Epithelial cell of proximal tubule (primary cell): ENCODE results near the gene TCF3. TPM values are rescaled to one million over a fixed set of nuclear protein-coding genes. Genes with fewer than 3 reads are reported as not detected.

ENCODE experiments used
- DNase-seq: peaks from one replicate; pipeline ENCODE4 v3.0.0-alpha.2; 2011; ENCODE audit warnings: low read depth
- H3K4me3 ChIP-seq: 2 replicates; pipeline ENCODE4 v1.5.1; 2011; ENCODE audit warnings: low read depth, mild to moderate bottlenecking, low read length
- total RNA-seq: library from RNA; depleted of rRNA; stranded (reverse); fragments of >200 nt; gene quantifications from 2 replicates; pipeline ENCODE4 v1.2.3, GENCODE V29; 2015
- TF ChIP-seq, protein P1 (sequence below): conservative IDR thresholded peaks from 2 replicates; pipeline ENCODE4 v1.5.1; 2012; ENCODE audit warnings: low read depth, mild to moderate bottlenecking, low read length

Gene TCF3
- total RNA-seq, 1 donor from 2014 or later = 197 TPM

DNA sequence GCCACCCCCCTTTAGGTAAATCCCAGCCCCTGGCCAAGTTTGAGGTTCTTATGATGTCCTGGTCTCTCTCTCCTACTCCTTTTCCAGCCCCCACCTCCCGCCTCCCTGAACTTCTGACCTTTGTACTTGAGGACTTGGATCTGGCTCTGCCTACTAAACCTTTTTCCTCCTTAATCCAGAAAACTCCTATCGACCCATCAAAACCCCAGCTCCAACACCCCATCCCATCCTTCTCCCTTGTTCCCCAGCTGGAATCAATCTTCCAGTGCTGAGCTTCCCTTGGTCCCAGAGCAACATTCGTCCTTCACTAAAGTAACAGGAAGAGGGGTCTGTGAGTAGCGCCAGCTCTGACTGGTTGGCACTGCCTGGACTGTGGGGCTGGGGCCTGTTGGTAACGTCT, 29.9 kb downstream of the TCF3 start:
- no peak for DNase-seq
- no peak overlapping the region for H3K4me3 ChIP-seq
- TF ChIP-seq, protein P1, sequence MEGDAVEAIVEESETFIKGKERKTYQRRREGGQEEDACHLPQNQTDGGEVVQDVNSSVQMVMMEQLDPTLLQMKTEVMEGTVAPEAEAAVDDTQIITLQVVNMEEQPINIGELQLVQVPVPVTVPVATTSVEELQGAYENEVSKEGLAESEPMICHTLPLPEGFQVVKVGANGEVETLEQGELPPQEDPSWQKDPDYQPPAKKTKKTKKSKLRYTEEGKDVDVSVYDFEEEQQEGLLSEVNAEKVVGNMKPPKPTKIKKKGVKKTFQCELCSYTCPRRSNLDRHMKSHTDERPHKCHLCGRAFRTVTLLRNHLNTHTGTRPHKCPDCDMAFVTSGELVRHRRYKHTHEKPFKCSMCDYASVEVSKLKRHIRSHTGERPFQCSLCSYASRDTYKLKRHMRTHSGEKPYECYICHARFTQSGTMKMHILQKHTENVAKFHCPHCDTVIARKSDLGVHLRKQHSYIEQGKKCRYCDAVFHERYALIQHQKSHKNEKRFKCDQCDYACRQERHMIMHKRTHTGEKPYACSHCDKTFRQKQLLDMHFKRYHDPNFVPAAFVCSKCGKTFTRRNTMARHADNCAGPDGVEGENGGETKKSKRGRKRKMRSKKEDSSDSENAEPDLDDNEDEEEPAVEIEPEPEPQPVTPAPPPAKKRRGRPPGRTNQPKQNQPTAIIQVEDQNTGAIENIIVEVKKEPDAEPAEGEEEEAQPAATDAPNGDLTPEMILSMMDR = no peak

DNA sequence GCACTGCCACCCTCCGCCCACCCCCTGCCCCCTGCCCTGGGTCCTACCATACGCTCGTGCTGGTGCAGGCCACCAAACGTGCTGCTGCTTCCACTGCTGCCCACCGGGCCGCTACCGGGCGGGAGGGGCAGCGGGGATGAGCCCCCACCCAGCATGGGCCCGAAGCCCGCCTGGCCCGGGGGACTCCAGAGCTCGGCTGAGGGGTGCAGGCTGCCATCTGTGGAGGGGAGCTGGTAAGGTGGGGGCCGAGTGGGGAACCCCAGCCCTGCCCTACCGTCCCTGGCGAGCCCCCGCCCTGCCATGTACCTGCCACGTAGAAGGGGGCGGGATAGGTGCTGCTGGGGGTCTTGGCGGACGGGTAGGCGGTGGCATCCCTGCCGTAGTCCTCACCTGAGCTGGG, 30.4 kb downstream of the TCF3 start:
- TF ChIP-seq, protein P1 = no peak

DNA sequence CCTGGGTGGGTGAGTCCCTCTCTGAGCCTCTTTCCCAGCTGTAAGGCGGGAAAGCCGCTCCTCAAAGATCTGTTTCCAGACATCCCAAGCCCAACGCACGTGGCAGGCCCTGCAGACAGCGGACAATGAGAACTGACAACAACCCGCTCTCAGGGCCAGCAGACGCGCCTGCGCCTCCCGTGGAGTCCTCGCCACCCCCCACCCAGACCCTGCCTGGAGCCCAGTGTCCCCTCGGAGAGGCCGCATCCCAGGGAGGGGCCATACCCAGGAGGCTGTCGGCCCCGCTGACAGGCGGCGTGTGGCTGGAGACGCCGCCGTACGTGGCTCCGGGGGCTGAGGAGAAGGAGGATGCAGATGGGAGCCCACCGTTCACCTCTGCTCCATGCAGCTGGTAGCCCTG, 30.8 kb downstream of the TCF3 start:
- DNase-seq = no peak
- TF ChIP-seq, protein P1 = no peak
- no peak overlapping the region for H3K4me3 ChIP-seq

More for the DNA sequence above, 30.4 kb downstream of the TCF3 start:
- H3K4me3 ChIP-seq = no peak overlapping the region
- DNase-seq = no peak

DNA sequence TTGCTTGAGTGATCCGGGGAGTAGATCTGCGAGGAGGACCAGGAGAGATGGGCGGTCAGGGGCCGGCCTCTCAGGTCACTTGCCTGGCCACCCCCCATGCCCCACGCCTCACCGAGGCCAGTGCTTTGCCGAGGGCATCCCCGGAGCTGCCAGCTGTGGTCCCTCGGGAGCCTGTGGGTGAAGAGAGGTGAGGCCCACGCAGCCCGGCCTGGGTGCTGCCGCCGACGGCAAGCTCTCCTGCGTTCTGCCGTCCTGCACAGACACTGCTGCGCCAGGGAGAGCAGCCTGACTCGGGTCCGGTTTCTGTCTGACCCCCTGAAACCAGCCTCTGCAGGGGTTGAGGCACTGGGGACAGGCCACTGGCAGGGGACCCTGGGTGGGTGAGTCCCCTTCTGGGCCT, 31.4 kb downstream of the TCF3 start:
- H3K4me3 ChIP-seq = no peak overlapping the region
- TF ChIP-seq, protein P1 = no peak
- no peak for DNase-seq

DNA sequence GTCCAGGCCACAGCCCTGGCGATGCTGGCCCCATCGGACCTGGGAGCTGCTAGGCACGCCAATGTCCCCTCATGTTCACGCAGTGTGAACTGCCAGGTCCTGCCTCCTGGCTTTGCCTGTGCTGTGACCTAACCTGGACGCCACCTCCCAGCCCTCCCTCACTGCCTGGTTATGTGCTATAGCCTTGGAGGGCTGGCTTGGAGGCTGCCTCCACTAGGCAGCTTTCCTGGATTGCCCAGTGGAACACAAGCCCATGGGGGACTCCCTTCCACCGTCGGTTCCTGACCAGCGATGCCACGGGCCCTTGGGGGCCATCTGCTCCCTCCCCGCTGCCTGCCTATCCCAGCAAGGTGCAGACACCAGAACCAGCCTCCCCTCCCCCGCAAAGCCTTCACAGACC, 31.9 kb downstream of the TCF3 start:
- DNase-seq = no peak
- TF ChIP-seq, protein P1 = no peak
- H3K4me3 ChIP-seq = no peak overlapping the region

DNA sequence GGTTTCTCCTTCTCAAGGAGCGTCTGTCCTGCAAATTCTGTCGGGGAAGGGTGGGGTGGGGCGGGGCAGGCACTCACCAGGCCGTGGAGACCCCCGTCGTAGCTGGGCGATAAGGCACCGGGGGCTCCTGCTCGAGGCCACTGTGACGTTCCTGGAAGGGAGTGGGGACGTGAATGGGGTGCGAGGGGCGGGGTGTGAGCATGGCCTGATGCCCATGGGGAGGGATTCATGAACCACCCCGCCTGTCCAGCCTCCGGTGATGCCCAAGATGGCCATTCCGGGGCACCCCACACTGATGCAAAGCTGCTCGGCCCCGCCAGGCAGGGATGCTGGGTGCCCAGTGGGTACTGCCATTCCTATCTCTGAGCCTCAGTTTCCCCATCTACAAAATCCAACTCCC, 32.7 kb downstream of the TCF3 start:
- TF ChIP-seq, protein P1 = no peak
- DNase-seq = no peak
- no peak overlapping the region for H3K4me3 ChIP-seq

DNA sequence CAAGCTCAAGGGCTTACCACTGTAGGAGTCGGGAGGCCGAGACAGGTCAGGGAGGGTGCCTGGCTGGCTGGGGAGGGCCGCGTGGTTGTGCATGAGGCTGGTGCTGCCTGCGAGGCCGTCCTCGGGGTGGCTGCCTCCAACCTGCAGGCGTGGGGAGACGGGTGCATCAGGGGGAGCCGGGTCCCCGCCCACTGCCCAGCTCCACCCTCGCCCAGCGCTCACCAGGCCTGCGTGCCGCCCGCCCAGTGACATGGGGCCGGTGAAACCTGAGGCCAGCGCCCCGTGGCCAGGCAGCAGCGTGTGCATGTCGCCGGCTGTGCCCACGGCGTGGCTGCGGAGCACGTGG, 33.3 kb downstream of the TCF3 start:
- no peak for DNase-seq
- TF ChIP-seq, protein P1 = no peak
- H3K4me3 ChIP-seq = no peak overlapping the region
